Measurements from ENCODE around the gene LRTM2.

DNA sequence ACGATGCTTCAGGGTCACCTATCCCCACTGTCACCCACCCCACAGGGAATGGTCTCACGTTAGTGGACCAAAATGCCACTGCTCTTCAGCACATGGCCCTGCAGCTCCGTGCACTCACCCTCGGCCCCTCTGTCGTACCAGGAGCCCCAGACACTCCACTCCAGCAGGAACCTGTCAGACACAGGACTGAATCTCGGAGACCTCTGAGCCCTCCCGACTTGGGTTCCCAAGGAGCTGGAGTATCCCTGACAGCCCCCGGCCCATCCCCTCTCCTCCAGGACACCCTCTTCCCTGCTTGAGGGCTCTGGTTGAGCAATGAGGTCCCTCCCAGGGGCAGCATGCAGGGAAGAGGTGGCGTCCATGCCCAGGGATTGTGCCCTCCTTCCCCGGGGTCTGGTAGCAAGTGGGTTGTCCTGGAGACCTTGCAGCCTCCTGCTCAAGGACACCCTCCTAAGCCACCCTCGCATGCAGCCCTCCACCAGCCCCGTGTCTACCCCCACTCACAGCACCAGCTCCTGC is 20.4 kb upstream of the LRTM2 start:
- TF ChIP-seq, protein P1, sequence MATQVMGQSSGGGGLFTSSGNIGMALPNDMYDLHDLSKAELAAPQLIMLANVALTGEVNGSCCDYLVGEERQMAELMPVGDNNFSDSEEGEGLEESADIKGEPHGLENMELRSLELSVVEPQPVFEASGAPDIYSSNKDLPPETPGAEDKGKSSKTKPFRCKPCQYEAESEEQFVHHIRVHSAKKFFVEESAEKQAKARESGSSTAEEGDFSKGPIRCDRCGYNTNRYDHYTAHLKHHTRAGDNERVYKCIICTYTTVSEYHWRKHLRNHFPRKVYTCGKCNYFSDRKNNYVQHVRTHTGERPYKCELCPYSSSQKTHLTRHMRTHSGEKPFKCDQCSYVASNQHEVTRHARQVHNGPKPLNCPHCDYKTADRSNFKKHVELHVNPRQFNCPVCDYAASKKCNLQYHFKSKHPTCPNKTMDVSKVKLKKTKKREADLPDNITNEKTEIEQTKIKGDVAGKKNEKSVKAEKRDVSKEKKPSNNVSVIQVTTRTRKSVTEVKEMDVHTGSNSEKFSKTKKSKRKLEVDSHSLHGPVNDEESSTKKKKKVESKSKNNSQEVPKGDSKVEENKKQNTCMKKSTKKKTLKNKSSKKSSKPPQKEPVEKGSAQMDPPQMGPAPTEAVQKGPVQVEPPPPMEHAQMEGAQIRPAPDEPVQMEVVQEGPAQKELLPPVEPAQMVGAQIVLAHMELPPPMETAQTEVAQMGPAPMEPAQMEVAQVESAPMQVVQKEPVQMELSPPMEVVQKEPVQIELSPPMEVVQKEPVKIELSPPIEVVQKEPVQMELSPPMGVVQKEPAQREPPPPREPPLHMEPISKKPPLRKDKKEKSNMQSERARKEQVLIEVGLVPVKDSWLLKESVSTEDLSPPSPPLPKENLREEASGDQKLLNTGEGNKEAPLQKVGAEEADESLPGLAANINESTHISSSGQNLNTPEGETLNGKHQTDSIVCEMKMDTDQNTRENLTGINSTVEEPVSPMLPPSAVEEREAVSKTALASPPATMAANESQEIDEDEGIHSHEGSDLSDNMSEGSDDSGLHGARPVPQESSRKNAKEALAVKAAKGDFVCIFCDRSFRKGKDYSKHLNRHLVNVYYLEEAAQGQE (IDR thresholded peaks at IDR 0.05; ENCODE audit: low read depth) = no peak
- TF ChIP-seq, protein P2, sequence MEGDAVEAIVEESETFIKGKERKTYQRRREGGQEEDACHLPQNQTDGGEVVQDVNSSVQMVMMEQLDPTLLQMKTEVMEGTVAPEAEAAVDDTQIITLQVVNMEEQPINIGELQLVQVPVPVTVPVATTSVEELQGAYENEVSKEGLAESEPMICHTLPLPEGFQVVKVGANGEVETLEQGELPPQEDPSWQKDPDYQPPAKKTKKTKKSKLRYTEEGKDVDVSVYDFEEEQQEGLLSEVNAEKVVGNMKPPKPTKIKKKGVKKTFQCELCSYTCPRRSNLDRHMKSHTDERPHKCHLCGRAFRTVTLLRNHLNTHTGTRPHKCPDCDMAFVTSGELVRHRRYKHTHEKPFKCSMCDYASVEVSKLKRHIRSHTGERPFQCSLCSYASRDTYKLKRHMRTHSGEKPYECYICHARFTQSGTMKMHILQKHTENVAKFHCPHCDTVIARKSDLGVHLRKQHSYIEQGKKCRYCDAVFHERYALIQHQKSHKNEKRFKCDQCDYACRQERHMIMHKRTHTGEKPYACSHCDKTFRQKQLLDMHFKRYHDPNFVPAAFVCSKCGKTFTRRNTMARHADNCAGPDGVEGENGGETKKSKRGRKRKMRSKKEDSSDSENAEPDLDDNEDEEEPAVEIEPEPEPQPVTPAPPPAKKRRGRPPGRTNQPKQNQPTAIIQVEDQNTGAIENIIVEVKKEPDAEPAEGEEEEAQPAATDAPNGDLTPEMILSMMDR (IDR thresholded peaks at IDR 0.05 in 2 of 3, conservative IDR thresholded peaks at IDR 0.05 in 1 of 3; ENCODE audit: borderline replicate concordance in 1 of 3, insufficient read depth in 1 of 3, low read depth in 2 of 3, low read length in 2 of 3) = no peak
- TF ChIP-seq TCF7L2 (IDR thresholded peaks at IDR 0.05; ENCODE audit: borderline replicate concordance, extremely low read depth, insufficient read depth, insufficient read length) (no peak), JUND (IDR thresholded peaks at IDR 0.05) (no peak), EZH2 (IDR thresholded peaks at IDR 0.05) (no peak), EZH2phosphoT487 (IDR thresholded peaks at IDR 0.05; ENCODE audit: borderline replicate concordance) (no peak), RAD21 (IDR thresholded peaks at IDR 0.05; ENCODE audit: low read depth) (no peak), YY1 (IDR thresholded peaks at IDR 0.05; ENCODE audit: extremely low read depth, insufficient replicate concordance, low read depth, low read length) (no peak), SIN3A (IDR thresholded peaks at IDR 0.05; ENCODE audit: low read depth) (no peak), FOSL1 (IDR thresholded peaks at IDR 0.05; ENCODE audit: low read depth) (no peak), POLR2A (IDR thresholded peaks at IDR 0.05; ENCODE audit: borderline replicate concordance, extremely low read depth, insufficient read depth, insufficient read length) (no peak)
- TF ChIP-seq, protein P3, sequence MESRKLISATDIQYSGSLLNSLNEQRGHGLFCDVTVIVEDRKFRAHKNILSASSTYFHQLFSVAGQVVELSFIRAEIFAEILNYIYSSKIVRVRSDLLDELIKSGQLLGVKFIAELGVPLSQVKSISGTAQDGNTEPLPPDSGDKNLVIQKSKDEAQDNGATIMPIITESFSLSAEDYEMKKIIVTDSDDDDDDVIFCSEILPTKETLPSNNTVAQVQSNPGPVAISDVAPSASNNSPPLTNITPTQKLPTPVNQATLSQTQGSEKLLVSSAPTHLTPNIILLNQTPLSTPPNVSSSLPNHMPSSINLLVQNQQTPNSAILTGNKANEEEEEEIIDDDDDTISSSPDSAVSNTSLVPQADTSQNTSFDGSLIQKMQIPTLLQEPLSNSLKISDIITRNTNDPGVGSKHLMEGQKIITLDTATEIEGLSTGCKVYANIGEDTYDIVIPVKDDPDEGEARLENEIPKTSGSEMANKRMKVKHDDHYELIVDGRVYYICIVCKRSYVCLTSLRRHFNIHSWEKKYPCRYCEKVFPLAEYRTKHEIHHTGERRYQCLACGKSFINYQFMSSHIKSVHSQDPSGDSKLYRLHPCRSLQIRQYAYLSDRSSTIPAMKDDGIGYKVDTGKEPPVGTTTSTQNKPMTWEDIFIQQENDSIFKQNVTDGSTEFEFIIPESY (IDR thresholded peaks at IDR 0.05; ENCODE audit: extremely low read depth, insufficient replicate concordance, low read length) = no peak
- TF ChIP-seq, protein P4, sequence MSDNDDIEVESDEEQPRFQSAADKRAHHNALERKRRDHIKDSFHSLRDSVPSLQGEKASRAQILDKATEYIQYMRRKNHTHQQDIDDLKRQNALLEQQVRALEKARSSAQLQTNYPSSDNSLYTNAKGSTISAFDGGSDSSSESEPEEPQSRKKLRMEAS (IDR thresholded peaks at IDR 0.05) = no peak
